ENCODE measurements around the gene FAM3A.

- TF ChIP-seq EZH2phosphoT487 (IDR thresholded peaks at IDR 0.05; ENCODE audit: low read depth, severe bottlenecking, unreplicated experiment) (no peak), CTCF (IDR thresholded peaks at IDR 0.05; ENCODE audit: poor library complexity) (no peak), EZH2 (IDR thresholded peaks at IDR 0.05; ENCODE audit: borderline replicate concordance) (no peak)
These were observed 19.9 kb upstream of the FAM3A start for GRCh38 chrX:154535892-154536291.
